Gastroesophageal sphincter (tissue), 4 donors: ENCODE results near the gene NT5M. TPM values are rescaled to one million over a fixed set of nuclear protein-coding genes. Genes with fewer than 3 reads are reported as not detected.
A peak's percentile ranks its signal among the peaks of the same experiment; 100 is the strongest.

Source experiments
- ATAC-seq: fragments of 150-250 bp; one replicate; pipeline ENCODE4 v1.9.1; 2016; ENCODE audit warnings: mild to moderate bottlenecking, moderate library complexity
- H3K27ac ChIP-seq, 4 donors: fragments of 200-600 bp; sonication (generic) in 3 of 4; 1 replicate in 3 of 4; 2 replicates in 1 of 4; pipeline ENCODE4 v1.5.1; 2016 to 2019
- H3K27me3 ChIP-seq: fragments of 200-600 bp; sonication (generic); one replicate; pipeline ENCODE4 v1.5.1; 2019
- H3K36me3 ChIP-seq, 2 donors: fragments of 200-600 bp; sonication (generic); one replicate each; pipeline ENCODE4 v1.5.1; 2019; ENCODE audit warnings: control low read depth in 1 of 2
- H3K4me1 ChIP-seq, 3 donors: fragments of 200-600 bp; sonication (generic); 1 replicate in 2 of 3; 2 replicates in 1 of 3; pipeline ENCODE4 v1.5.1; 2016 to 2019; ENCODE audit warnings: control low read depth in 2 of 3
- H3K4me3 ChIP-seq, 2 donors: fragments of 200-600 bp; sonication (generic); one replicate each; pipeline ENCODE4 v1.5.1; 2019; ENCODE audit warnings: mild to moderate bottlenecking in 1 of 2, moderate library complexity in 1 of 2
- H3K9me3 ChIP-seq, 3 donors: fragments of 200-600 bp; sonication (generic); one replicate each; pipeline ENCODE4 v1.5.1; 2017 to 2019; ENCODE audit warnings: control low read depth in 2 of 3
- CTCF ChIP-seq, 4 experiments: fragments of 200-600 bp in 2 of 4; fragments of 450-650 bp in 2 of 4; sonication (generic) in 1 of 4; IDR thresholded peaks; one replicate each; pipeline ENCODE4 v1.5.1; 2017 to 2019; ENCODE audit warnings: antibody characterized with exemption in 4 of 4, mild to moderate bottlenecking in 2 of 4, moderate library complexity in 2 of 4
- EP300 ChIP-seq: sonication (generic); formaldehyde crosslinking; IDR thresholded peaks from one replicate; pipeline ENCODE4 v1.6.1; 2017; ENCODE audit warnings: antibody characterized with exemption, mild to moderate bottlenecking
- POLR2A ChIP-seq, 2 donors: fragments of 450-650 bp; IDR thresholded peaks; one replicate each; pipeline ENCODE4 v1.6.1; 2017; ENCODE audit warnings: antibody characterized with exemption in 2 of 2, mild to moderate bottlenecking in 2 of 2, moderate library complexity in 1 of 2
- POLR2AphosphoS5 ChIP-seq: sonication (generic); formaldehyde crosslinking; IDR thresholded peaks from one replicate; pipeline ENCODE4 v1.6.1; 2017; ENCODE audit warnings: antibody characterized with exemption
- WGBS, 2 donors: methylation state at CpG; one replicate each; pipeline ENCODE4 v1.1.5; 2018; ENCODE audit warnings: low coverage in 1 of 2; 5-methylcytosine and 5-hydroxymethylcytosine counted together
- total RNA-seq, 4 donors: library from RNA; depleted of rRNA; stranded (reverse); fragments of >200 nt; gene quantifications; one replicate each; pipeline ENCODE4 v1.1.0, GENCODE V29; 2016

The NT5M gene
- total RNA-seq, 4 donors from 2014 or later = 2.3 to 9.0 (median 4.5) TPM

GRCh38 chr17:17359271-17359670, 56.1 kb downstream of the NT5M start:
- WGBS, 2 donors = 43 to 80% methylated on average over 1 to 2 of the region's 2 CpGs
- H3K27me3 ChIP-seq = peaks cover 31% of the 10 kb centered on the region

GRCh38 chr17:17360087-17360730, 57.0 kb downstream of the NT5M start:
- H3K4me1 ChIP-seq = peaks cover 0 to 8% (median 0%) of the 10 kb centered on the region in 3 donors
- H3K27ac ChIP-seq = no peak overlapping the region
- H3K27me3 ChIP-seq = peaks cover 30% of the 10 kb centered on the region
- no peaks in the 10 kb centered on the region for H3K36me3 ChIP-seq
- no peaks in the 10 kb centered on the region for H3K9me3 ChIP-seq
- TF ChIP-seq EP300 = no peak
- TF ChIP-seq CTCF (IDR thresholded peaks at IDR 0.05) = no peak
- TF ChIP-seq POLR2AphosphoS5 = no peak
- no peak for TF ChIP-seq POLR2A (IDR thresholded peaks at IDR 0.05)
- WGBS, 2 donors = 73 to 75% methylated on average over 1 of the region's 1 CpG
- ATAC-seq = no peak
- H3K4me3 ChIP-seq = no peak overlapping the region

More at GRCh38 chr17:17359271-17359670, 56.1 kb downstream of the NT5M start:
- Histone ChIP-seq H3K27ac (no peak overlapping the region), H3K36me3 (no peaks in the 10 kb centered on the region), H3K9me3 (no peaks in the 10 kb centered on the region), H3K4me1 (peaks cover 0 to 14% (median 0%) of the 10 kb centered on the region in 3 donors), H3K4me3 (no peak overlapping the region)
- TF ChIP-seq POLR2A (IDR thresholded peaks at IDR 0.05) (no peak), CTCF (IDR thresholded peaks at IDR 0.05) (no peak), EP300 (no peak), POLR2AphosphoS5 (no peak)
- no peak for ATAC-seq

- 52 to 62% methylated on average over 3 of the region's 5 CpGs for WGBS, 2 donors
- Histone ChIP-seq H3K9me3 (peaks cover 0 to 9% (median 0%) of the 10 kb centered on the region in 3 donors), H3K4me1 (no peaks in the 10 kb centered on the region), H3K4me3 (no peak overlapping the region), H3K27me3 (peaks cover 38% of the 10 kb centered on the region), H3K36me3 (no peaks in the 10 kb centered on the region), H3K27ac (no peak overlapping the region)
- no peak for TF ChIP-seq POLR2AphosphoS5
- no peak for TF ChIP-seq EP300
- no peak for TF ChIP-seq POLR2A (IDR thresholded peaks at IDR 0.05)
- no peak for TF ChIP-seq CTCF (IDR thresholded peaks at IDR 0.05)
- ATAC-seq = no peak
Observed at GRCh38 chr17:17361543-17361866, 58.3 kb downstream of the NT5M start.

- Histone ChIP-seq H3K4me1 (no peaks in the 10 kb centered on the region), H3K4me3 (no peak overlapping the region), H3K36me3 (no peaks in the 10 kb centered on the region), H3K27me3 (peaks cover 43% of the 10 kb centered on the region), H3K27ac (peak overlapping the region in 2 of 4 donors; percentile 33 to 57), H3K9me3 (peaks cover 0 to 9% (median 0%) of the 10 kb centered on the region in 3 donors)
- ATAC-seq = peak; percentile 61
- TF ChIP-seq POLR2A (IDR thresholded peaks at IDR 0.05) (no peak), EP300 (no peak), CTCF (IDR thresholded peaks at IDR 0.05) (no peak), POLR2AphosphoS5 (no peak)
- WGBS, 2 donors = 25 to 76% methylated on average over 3 of the region's 12 CpGs
Observed at GRCh38 chr17:17361867-17362539, 58.8 kb downstream of the NT5M start.

- TF ChIP-seq EP300 (no peak), POLR2AphosphoS5 (no peak), CTCF (IDR thresholded peaks at IDR 0.05) (no peak), POLR2A (IDR thresholded peaks at IDR 0.05) (no peak)
- H3K27me3 ChIP-seq = peaks cover 48% of the 10 kb centered on the region
- ATAC-seq = no peak
- 86 to 92% methylated on average over 7 of the region's 7 CpGs for WGBS, 2 donors
- H3K4me3 ChIP-seq = no peak overlapping the region
- H3K27ac ChIP-seq = peak overlapping the region in 1 of 4 donors; percentile 57
- H3K9me3 ChIP-seq = peaks cover 0 to 9% (median 0%) of the 10 kb centered on the region in 3 donors
- no peaks in the 10 kb centered on the region for H3K36me3 ChIP-seq
- no peaks in the 10 kb centered on the region for H3K4me1 ChIP-seq
Observed at GRCh38 chr17:17362540-17362930, 59.4 kb downstream of the NT5M start.
